Measurements from ENCODE around the gene STARD8.
"Not testable (repeated sequence)": the region's sequence is repeated elsewhere in the genome, so short reads cannot be mapped to it uniquely, and the experiment has no call there.

Gene STARD8

DNA sequence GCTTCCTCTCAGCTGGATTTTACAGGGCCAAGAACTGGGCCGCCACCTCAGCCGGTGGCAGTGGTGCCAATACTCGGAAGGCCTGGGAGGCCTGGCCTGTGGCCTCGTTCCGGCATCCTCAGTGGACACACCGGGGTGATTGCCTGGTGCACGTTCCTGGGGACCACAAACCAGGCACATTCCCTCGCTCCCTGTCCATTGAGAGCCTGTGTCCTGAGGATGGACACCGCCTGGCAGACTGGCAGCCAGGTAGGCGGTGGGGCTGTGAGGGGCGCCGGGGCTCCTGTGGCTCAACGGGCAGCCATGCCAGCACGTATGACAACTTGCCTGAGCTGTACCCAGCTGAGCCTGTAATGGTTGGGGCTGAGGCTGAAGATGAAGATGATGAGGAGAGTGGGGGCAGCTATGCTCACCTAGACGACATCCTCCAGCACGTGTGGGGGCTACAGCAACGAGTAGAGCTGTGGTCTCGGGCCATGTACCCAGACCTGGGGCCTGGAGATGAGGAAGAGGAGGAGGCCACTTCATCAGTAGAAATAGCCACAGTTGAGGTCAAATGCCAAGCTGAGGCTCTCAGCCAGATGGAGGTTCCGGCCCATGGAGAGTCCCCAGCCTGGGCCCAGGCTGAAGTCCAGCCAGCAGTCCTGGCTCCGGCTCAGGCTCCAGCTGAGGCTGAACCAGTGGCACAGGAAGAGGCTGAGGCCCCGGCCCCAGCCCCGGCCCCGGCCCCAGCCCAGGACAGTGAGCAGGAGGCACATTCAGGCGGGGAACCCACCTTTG lies 70.4 kb downstream of the STARD8 start:
- DNase-seq (ENCODE audit: low read depth in 2 of 2), result no peak

DNA sequence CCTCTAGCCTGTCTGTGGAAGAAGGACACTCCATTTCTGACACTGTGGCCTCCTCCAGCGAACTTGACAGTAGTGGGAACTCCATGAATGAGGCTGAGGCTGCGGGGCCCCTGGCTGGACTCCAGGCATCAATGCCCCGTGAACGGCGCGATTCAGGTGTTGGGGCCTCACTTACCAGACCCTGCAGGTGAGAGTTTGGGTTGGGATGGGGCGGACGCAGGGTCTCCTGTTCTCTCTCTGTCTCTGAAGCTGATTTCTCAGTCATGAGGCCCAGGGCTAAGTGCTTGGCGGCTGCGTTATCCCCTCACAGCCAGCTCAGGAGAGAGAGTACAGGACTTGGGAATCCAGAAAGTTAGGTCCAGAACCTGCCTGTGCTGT lies 71.0 kb downstream of the STARD8 start:
- no peak for DNase-seq (ENCODE audit: low read depth in 2 of 2)

DNA sequence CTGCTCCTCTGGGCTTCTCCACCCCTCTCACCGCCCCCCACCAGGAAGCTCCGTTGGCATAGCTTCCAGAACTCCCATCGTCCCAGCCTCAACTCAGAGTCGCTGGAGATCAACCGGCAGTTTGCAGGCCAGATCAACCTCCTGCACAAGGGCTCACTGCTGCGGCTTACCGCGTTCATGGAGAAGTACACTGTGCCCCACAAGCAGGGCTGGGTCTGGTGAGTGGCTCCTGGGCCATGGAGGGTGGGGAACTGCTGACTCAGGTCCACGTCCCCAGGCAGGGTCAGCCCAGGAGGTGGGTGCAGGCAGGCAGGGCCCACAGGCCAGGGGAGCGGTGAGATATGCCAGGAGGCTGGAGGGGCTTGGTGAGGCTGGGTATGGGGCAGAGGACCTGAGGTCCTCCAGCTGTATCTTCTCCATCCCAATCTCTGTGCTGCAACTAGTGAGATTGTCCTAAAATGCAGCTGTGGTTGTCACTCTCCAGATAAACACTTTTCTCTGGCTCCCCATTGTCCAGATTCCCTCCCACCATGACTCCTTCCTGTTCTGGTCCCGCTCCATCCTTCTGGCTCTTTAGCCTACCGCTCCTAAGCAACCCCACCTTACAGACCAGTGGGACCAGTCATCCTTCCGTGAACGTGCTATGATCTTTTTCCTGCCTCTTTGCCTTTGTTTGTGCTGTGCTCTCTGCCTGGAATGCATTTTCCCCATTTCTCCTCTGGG lies 71.9 kb downstream of the STARD8 start:
- DNase-seq (ENCODE audit: low read depth in 2 of 2), result no peak

DNA sequence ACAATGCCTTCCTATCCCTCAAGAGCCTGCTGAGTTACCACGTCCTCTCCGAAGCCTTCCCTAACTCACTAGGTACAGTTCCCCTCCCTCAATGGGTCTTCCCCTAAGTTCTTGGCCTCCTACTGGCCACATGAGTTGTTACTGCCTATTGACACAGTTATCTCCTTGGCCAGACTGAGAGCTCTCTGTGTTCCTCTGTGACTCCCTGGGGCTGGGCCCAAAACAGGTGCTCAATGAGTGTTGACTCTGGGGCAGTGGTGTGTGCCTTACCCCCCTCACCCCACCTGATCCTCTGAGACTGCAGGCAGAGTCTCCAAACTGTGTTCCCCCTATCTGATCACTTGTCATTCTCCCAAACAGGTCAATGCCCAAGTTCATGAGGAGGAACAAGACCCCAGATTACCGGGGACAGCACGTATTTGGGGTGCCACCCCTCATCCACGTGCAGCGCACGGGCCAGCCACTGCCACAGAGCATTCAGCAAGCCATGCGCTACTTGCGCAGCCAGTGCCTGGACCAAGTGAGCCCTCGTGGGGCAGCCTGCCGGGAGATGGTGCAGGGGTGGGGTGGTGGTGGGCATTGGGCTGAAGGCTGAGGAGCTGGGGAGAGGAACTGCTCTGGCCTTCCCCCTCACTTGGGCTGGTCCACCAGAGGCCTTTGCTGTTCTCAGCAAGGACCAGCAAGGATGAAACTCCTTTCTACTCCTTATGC lies 72.6 kb downstream of the STARD8 start:
- DNase-seq (ENCODE audit: low read depth in 2 of 2), result no peak

DNA sequence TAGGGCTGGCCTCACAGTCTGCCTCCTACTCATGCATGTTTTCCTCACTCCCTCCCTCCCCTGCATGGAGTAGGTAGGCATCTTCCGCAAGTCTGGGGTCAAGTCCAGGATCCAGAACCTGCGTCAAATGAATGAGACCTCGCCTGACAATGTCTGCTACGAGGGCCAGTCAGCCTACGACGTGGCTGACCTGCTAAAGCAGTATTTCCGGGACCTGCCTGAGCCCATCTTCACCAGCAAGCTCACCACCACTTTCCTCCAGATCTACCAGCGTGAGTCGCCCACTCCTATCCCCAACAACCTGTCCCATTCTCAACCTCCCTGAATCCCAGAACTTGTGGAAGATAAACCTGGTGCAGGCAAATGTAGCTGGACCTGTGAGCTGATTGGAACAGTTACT lies 73.4 kb downstream of the STARD8 start:
- no peak for DNase-seq (ENCODE audit: low read depth in 2 of 2)

DNA sequence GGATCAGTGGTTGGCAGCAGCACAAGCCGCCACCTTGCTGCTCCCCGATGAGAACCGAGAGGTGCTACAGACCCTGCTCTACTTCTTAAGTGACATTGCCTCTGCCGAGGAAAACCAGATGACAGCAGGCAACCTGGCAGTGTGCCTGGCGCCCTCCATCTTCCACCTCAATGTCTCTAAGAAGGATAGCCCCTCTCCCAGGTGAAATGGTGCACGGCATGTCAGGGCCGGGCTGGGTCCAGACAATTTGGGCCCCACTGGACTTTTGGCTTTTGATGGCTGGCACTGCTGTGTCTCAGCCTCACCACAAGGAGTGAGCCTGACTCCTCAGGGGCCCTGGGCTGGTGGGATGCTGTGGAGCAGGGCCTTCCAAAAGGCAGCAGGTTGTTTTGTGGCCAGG lies 74.1 kb downstream of the STARD8 start:
- DNase-seq (ENCODE audit: low read depth in 2 of 2), result no peak

DNA sequence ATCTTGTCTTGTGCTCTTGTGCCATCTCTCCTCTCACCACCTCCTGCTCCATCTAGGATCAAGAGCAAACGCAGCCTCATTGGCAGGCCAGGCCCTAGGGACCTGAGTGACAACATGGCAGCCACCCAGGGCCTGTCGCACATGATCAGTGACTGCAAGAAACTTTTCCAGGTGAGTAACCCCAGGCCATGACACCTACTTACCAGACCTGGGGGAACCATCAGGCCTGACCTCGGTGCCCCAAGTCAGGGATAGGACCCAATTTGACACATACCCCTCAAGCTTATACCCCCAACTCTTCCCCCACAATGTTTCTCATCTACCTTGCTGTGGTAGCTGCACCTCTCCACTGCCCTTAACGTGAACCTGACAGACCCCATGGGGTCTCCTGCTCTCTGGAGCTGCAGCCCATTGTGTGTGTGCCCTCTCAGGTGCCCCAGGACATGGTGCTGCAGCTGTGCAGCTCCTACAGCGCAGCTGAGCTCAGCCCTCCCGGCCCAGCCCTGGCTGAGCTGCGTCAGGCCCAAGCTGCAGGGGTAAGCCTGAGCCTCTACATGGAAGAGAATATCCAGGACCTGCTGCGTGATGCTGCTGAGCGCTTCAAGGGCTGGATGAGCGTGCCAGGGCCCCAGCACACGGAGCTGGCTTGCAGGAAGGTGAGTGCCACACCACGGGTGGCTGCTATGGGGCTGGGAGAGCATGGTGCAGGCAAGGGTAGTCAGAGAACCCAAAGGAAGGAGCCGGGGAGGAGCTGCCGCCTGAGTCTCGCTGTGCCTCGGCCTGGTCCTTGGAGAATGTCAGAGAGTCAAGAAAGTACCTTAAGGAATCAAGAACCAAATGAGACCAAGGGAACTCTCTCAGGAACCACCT lies 74.8 kb downstream of the STARD8 start:
- no peak for DNase-seq (ENCODE audit: low read depth in 2 of 2)

DNA sequence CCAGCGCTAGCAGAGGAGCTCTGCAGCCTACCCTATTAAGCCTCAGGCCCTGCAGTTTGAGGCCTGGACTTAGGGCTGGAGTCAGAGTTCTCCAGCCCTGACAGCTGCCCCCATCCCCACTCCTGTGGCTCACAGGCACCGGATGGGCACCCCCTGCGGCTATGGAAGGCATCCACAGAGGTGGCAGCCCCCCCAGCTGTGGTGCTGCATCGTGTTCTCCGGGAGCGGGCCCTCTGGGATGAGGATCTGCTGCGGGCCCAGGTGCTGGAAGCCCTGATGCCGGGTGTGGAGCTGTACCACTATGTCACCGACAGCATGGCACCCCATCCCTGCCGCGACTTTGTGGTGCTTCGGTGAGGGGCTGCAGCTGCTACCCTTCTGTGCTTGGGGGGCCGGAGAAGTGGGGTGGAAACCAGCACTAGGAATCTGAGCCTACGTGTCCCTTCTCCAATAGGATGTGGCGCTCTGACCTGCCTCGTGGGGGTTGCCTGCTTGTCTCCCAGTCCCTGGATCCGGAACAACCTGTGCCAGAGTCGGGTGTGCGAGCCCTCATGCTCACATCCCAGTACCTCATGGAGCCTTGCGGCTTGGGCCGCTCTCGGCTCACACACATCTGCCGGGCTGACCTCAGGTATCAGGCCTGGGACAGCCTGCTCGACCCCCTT lies 76.2 kb downstream of the STARD8 start:
- no peak for DNase-seq (ENCODE audit: low read depth in 2 of 2)

DNA sequence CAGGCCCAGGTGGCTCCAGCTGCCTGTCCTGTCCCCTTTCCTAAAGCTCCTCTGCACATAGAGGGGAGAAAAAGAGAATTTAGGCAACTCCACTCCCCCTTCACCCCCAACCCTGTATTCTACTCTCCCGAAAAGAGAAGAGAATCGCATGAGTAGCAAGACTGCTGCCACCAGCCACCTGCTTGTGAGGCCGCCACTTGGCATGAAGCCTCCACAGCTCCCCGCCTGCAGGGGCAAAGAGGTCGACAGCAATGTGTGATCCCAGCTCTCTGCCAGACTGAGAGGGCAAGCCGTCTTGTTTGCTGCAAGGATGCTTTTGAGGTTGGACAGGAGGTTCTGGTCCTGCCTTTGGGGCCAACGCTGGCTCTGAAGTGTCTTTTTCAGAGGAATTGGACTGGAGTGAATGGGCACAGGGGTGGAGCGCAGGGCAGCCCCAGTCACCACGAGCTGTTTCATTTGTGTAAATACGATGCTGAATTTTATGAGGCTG lies 77.1 kb downstream of the STARD8 start:
- no peak for DNase-seq (ENCODE audit: low read depth in 2 of 2)

DNA sequence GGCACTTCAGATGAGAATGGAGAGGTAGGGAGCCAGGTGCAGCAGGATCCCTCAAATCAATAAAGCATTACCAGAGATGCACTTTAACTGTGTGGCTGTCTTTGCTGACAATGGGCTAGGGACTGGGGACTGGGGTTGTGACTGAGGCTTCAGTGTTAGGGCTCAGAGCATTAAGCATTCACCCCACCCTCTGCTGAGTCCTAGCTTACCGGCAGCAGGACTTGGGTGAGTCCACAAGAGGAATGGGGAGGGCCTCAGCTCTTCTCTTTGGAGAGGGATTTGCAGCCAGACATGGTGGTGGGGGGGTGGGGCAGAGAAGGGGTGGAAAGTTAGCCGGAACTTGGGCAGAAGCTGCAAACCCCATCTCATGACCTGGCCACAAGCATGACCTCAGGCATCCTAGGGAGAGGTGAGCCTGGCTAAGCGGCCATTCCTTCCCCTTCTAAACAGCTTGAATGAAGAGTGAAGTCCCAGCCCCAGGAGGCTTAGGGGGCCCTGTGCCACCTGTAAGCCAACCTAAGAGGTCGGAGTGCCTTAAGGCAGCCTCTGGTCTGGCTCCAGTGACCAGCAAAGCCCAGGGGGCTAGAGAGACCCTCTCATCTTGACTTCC lies 78.4 kb downstream of the STARD8 start:
- no peak for DNase-seq (ENCODE audit: low read depth in 2 of 2)

DNA sequence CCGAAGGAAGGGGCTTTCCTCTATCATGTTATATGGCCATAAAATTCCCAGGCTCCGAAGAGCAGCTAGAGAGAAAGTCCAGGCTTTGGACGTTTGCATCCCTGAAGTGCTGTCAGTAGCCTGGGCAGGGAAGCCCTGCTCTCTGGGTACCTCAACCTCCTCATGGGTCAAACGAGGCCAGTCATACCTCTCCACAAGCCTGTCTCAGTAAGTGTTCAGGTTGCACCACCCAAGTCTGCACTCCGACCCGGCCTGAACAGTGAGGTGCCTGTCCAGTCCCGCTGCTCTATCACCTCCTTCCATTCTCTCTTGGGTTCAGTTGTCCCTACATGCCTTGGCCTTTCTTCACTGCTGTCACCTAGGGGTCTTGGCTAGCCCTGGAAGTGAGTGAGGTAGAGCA lies 78.9 kb downstream of the STARD8 start:
- no peak for DNase-seq (ENCODE audit: low read depth in 2 of 2)

DNA sequence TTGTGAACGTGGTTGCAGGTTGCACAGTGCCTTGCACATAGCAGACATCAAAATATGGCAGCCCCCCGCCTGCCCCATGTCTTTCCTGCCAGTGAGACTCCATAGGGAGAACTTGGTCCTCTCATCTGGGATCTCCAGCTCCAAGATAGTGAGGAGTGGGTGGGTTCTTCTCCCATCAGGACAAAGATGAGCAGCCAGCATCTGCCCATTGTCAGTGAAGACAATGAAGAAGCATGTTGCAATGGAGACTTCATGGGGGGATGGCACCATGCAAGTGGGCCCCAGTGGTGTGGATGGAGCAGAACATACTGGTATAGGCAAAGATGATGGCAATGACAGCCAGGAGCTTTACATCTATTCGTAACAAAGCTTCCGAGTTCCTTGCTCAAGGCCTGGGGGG lies 80.2 kb downstream of the STARD8 start:
- no peak for DNase-seq (ENCODE audit: low read depth in 2 of 2)

DNA sequence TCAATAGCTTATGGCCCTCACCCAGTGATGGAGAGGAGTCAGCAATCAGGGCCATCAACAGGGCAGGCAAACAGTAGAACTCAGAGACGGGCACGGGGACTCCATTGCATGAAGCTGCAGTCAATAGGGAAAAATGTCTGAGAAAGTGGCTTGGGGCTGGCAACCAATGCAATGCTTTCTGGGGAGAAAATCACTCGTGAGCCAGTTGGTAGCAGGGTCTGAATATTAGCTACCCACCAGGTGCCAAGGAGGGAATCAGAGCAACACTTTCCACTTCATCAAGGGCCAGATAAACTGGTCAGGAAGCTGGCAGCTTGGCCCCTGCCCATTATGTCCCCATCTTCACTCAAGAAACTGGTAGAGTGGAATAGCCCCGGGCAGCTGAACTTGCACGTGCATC lies 80.7 kb downstream of the STARD8 start:
- no peak for DNase-seq (ENCODE audit: low read depth in 2 of 2)

DNA sequence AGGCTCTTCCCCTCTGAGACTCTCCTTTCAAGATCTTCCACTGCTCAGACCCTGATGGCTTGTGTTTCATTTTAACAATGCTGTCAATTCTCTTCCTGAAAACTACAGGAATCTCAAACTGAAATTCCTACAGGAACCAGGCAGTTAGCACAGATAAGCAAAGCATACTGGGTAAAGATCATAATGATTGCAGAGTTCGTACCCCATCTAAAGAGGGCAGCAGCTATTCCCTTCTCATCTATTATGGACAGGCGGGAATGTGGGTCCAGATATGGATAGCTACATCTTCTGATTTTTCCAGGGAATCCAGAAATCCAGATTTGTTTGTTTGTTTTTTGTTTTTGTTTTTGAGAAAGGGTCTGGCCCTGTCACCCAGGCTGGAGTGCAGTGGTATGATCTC lies 83.8 kb downstream of the STARD8 start:
- no peak for DNase-seq (ENCODE audit: low read depth in 2 of 2)

DNA sequence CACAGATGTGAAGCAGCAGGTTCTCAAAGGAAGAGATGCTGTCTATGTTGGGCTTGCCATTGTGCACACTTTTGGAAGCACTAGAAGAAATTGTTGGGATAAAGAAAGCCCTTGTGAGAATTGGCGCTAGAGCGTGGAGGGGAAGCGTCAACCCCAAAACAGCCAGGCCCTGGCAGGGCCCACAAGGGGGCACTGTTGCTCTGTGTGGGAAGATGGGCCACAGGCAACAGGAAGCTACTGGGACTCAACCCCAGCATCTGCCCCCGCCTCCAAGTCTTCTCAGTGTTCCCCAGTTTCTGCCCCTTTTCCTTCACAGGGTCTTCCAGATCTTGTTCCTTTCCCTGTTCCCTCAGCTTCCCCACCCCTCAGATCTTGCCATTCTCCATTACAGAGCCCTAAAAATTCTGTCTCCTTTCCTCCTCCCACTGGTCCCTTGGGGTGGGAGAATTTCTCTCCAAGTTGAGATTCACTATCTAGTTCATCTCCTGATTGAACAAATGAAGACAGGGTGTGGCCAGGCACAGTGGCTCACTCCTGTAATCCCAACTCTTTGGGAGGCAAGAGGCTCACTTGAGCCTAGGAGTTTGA lies 85.5 kb downstream of the STARD8 start:
- peak; percentile 46 to 51 for DNase-seq (ENCODE audit: low read depth in 2 of 2)

DNA sequence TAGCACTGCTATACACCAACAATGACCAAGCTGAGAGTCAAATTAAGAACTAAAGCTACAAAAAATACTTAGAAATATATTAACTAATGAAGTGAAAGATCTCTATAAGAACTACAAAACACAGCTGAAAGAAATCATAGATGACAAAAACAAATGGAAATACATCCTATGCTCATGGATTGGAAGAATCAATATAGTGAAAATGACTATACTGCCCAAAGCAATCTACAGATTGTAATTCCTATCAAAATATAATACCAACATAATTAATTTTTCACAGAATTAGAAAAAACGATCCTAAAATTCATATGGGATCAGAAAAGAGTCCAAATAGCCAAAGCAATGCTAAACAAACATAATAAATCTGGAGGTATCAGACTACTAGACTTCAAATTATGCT lies 87.8 kb downstream of the STARD8 start:
- DNase-seq (ENCODE audit: low read depth in 2 of 2), result no peak

DNA sequence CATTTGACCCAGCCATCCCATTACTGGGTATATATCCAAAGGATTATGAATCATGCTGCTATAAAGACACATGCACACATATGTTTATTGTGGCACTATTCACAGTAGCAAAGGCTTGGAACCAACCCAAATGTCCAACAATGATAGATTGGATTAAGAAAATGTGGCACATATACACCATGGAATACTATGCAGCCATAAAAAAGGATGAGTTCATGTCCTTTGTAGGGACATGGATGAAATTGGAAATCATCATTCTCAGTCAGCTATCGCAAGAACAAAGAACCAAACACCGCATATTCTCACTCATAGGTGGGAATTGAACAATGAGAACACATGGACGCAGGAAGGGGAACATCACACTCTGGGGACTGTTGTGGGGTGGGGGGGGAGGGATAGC lies 94.4 kb downstream of the STARD8 start:
- not testable (repeated sequence) for DNase-seq (ENCODE audit: low read depth in 2 of 2)

DNA sequence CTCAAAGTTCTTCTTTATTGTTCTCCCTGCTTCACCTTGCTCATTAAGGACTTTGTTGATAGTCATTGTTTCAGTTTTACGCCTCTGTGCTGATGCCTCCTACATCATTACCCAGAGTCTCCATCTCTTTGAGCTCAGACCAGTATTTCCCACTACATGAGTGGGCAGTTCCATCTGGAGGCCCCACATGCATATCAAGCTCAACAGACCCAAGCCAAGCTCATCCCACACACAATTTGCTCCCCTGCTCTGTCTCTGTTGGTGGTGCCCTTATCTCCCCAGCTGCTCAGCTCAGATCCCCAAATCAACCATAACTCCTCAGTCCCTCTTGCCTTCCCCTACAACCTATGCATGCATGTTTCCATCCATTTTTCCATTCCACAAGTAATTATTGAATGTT lies 96.3 kb downstream of the STARD8 start:
- no peak for DNase-seq (ENCODE audit: low read depth in 2 of 2)

DNA sequence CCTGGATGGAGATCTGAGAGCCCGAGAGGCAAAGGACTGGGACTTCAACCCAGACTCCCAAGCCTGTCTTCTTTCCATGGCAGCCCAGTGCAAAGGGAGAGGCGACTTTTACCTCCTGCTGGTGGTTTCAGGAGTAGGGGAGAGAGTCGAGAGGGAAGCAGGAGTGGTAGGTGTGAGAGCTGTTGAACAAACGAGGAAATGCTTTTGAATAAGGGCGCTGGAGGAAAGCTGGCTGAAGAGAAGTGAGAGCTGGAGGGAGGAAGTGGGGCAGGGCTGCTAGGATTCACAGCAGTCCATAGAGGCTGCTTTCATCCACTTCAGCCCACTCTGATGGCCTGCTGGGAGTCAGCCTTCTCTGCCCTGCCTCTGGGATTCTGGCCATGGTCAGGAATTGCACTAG lies 99.5 kb downstream of the STARD8 start:
- no peak for DNase-seq (ENCODE audit: low read depth in 2 of 2)

DNA sequence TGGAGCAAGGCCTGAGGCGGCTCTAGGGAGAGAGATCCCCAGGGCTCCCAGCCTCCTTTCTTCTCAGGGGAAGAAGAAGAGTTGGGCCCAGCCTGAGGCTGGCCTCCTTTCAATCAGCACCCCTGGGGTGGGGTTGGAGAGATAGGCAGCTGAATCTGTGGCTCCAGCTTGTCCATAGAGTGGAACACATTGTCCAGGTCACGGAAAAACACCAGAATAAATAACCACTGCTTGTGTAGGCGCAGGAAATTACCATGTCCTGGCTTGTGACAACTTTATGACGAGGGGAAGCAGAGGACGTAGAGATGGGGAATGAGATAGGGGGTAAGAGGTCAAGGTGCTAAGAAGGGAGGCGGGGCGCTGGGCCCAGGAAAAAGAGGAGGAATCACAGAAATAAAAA lies 100.6 kb downstream of the STARD8 start:
- no peak for DNase-seq (ENCODE audit: low read depth in 2 of 2)

Data from stimulated activated CD4-positive, alpha-beta T cell treated with anti-CD3 and anti-CD28 coated beads, Interleukin-1b, Interleukin-23, amount 100 ng/mL, for 4 hours (primary cell).